Left renal cortex interstitium (tissue), 4 donors: Measurements from ENCODE around the gene PHLPP1. TPM values are rescaled to one million over a fixed set of nuclear protein-coding genes. Genes with fewer than 3 reads are reported as not detected.
A peak's percentile ranks its signal among the peaks of the same experiment; 100 is the strongest.
"Not testable (repeated sequence)": the region's sequence is repeated elsewhere in the genome, so short reads cannot be mapped to it uniquely, and the experiment has no call there.

ENCODE experiments used
- DNase-seq, 4 donors: peaks; one replicate each; pipeline ENCODE4 v3.0.0-alpha.2; 2013; ENCODE audit warnings: low read depth in 4 of 4, low spot score in 2 of 4, missing footprints in 1 of 4
- polyA plus RNA-seq, 4 donors: library from polyadenylated mRNA; unstranded; fragments of 120-200 nt; gene quantifications; one replicate each; pipeline ENCODE4 v1.2.1, GENCODE V29; 2013; ENCODE audit not compliant: insufficient read length in 4 of 4

PHLPP1 gene
- polyA plus RNA-seq, 4 donors: 15.5 to 19.9 (median 16.6) TPM

DNA sequence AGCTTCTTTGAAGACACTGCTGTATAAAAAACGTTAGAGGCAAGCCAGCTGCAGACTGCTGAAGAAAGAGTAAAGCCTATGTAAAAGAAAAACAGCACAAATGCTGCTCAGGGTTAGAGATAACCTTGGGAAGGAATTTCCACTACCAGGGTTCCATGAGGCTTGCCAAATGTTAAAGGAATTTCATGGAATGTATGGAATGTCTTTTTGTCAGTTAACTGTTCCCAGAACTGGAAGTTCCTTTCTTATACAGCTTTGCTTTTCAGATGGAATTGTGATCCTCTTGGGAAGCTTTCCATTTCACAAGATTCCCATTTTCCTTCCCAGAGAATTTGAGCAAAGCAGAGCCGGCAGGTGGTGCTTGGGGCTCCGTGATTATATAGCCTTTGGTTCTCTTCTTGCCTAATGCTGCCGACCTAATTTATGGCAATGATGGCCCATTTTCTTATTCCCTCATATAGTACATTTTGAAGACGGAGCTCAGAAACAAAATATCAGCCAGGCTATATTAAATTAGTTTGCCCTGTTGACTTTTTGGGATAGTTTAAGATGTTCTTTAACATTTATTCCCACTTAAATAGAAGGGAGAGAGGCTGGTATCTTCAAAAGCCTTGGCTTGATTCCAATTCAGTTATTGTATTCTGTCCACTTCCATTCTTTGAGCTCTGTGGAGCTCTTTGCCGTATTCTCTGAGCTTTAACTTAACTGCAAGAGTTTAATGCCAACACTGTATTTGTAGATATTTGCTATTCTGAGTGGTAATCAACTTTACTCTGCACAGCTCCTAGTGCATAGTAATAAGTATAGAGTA, 162.3 kb downstream of the PHLPP1 start:
- peak in 1 of 4 donors; percentile 32 for DNase-seq

DNA sequence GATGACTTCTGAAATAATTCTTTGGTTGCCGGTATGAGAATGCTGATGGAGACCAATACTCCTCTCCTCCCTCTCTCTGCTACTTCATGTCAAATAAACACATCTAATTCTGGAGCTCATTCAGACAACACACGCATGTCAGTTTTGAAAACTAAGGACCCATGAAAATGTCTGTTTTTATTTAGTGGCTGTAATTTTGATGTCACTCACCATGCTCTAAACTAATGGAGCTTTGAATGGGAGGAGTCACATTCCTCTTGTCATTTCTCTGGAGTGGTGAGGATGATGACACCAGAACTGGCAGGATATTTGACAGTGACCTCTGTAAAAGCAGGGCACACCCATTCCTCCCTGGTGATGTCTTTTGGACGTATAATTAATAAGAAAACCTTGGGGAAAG, 163.0 kb downstream of the PHLPP1 start:
- DNase-seq: no peak

DNA sequence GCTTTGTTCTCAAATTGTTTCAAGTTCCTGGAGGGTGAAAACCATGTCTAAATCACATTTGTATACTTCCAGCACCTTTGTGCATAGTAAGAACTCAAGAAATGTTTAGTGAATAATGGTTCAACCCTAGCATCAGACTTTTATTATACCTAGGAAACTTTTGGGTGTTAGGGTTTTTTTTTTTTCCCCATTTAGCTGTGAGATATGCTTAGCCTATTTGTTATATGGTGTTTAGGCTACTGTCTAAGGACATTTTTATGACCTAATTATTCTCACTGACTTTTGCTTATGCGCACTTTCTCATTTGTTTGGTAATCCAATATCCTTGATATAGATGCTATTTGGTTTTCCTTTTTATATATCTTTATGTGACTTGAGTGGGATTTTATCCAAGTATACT, 164.7 kb downstream of the PHLPP1 start:
- no peak for DNase-seq

DNA sequence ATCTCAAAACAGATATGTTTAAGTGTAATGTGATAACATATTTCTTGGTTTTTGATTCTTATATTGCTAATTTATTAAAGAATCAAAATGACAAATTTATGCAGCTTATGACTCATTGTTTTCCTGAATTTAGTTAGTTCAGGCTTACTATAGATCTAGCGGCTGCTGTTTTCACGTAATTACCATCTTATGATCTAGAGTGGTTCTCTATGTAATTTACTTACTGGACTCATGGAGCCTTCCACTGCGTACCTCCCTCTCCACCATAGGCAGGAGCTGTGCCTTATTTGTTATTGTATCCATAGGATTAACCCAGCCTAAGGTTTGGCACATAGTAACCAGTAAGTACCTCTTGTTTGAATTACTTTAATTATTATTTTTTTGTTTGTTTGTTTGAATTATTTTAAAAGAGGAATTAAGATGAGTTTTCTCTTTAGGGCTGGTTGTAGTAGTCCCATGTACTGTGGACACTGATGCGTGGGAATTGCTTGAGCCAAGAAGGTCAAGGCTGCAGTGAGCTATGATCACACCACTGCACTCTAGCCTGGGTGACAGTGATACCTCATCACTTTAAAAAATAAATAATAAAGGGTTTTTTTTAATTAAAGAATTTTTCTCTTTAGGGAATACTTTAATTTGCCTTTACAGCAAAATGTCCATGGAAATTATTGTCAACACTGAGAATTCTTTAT, 165.5 kb downstream of the PHLPP1 start:
- DNase-seq: no peak

DNA sequence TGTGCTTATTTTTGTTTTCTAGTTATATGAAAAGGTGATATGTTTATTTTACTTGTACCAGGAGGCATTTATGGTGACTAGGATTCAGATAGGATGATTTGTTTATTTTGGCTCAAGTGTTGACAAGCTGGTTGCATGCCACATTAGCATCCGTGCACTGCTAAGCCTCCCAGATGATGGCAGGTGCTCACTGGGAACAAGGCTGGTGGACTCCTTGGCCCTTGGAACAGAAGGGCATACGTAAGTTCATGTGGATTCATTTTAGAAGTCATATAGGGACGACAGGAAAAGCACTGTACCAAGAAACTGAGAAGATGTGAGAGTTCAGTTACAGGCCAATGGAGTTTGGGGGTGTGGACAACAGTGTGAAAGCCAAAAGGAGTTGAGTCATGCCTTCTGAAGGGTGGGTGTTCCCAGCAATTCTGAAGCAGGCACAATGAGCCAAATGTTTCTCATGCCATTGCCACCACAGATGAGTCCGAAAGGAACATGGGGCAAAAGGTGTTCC, 166.2 kb downstream of the PHLPP1 start:
- no peak for DNase-seq

DNA sequence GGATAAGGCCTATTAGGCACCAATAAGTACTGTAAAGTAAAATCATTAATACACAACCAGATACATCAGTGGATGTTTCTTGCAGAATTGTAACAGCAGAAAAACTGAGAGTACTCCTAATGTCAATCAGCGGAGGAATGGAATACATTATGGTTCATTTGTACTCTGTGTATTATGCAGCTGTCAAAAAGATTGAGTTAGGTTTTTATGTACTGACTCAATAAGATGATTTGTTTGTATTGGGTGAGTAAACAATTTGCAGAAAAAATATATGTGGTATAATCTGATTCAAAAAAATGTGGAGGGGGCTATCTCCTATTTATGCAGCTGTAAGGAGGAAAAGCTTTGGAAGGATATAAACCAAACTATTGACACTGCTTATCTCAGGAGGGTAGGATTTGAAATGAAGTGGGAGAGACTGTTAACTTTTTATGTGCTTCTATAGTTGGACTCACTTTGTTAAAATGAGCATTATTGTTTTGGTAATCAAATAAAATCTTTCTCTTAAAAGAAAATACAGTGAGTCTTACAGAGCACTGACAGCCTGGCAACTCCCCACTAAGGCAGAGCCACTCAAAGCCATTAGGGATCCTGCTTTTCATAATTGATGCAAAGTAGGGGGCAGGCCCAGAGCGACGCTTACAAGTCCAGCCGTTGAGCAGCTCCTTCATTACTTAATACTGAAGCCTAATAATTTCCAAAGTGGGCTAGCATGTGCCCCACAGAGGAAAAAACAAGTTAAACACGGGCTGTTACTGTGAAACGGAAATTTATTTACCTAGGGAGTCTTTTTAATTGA, 168.8 kb downstream of the PHLPP1 start:
- DNase-seq: no peak

DNA sequence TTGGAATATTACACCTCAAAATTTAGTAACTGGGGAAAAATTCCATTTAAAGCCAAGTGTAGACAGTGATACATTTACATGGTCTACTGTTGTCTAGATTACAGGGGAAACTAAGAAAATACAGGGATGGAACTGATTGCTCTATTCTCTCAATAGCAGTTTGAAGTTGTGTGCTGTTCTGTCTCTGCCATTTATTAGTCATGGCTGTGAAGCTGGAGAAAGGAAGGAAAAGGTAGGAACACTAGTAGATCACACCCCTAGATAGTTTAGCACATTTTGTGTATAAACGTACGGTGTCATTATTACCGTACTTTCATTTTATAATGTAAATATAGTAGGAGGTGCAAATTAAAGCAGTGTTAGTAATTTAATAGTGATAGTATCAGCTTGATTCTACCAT, 170.5 kb downstream of the PHLPP1 start:
- DNase-seq: no peak

DNA sequence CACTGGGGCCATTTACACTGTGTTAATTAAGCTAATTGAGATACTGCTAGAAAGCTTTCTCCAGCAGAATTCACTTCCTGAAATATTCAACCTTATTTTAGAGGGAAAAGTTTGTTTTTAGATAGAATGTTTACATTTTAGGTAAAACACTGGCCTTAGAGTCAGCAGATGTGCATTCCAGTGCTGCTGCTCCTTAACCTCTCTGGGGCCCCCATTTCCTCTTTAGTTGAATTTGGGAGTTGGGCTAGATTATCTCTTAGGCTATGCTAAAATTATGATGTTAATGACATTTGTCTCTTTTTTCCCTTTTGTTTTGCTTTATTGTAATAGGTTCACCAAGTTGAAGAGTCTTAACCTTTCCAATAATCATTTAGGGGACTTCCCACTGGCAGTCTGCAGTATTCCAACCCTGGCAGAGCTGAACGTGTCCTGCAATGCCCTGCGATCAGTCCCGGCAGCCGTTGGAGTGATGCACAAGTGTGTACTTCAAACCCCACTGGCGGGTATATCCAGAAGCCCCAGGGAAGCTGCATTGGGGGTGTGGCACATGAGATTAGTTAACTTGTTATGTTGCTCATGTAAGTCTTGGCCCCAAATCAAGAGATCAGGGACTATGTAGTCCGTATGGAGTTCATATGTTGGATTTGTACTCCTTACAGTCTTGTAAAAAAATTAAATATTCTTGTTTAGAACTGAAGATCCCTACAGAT, 179.5 kb downstream of the PHLPP1 start:
- DNase-seq: no peak

DNA sequence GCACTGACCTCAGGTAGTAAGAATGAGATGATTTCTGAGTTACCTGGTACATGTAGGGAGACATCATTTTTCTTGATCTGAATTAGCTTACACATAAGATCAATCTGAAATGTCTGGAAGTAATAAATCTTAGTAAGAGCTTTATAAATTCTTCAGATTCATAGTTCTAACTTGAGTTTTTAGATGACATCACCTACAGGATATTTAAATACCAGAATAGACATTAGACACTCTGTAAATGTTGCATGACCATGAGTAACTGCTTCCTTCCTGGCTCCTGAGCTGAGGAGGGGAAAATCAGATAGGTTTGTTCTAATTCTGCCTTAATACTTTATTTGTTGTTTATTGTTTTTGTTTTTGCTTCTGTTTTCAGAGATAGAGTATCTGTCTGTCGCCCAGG, 181.8 kb downstream of the PHLPP1 start:
- DNase-seq: no peak

DNA sequence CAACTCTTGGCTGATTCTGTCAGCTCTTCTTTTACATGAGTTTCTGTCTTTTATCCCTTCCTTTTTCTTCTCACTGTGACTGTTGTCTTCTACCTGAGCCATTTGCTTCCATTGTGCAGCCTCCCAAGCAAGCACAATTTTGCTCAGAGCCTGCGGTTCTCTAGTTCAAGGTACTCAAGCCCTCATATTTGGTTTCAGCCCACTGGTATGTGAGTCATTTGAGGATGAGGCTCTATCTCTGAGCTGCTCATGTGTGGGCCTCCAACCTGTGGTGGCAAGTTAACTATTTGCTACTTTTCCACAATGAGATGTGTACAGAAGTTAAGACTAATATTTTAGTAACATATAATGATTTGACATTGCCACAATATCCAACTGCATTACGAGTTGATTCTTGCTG, 183.0 kb downstream of the PHLPP1 start:
- DNase-seq: no peak

DNA sequence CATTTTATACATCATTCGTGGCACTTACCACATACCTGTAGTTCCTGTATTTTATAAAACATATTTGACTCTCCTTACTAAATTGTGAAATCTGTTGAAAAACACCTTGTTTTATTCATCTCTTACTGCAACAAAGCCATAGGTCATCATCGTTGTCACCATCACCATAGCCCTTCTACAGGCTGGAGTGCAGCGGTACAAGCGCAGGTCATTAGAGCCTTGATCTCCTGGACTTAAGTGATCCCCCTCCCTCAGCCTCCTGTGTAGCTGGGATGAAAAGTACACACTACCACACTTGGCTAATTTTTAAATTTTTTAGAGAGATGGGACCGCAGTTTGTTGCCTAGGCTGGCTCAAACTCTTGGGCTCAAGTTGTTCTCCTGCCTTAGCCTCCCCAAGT, 184.2 kb downstream of the PHLPP1 start:
- no peak for DNase-seq

DNA sequence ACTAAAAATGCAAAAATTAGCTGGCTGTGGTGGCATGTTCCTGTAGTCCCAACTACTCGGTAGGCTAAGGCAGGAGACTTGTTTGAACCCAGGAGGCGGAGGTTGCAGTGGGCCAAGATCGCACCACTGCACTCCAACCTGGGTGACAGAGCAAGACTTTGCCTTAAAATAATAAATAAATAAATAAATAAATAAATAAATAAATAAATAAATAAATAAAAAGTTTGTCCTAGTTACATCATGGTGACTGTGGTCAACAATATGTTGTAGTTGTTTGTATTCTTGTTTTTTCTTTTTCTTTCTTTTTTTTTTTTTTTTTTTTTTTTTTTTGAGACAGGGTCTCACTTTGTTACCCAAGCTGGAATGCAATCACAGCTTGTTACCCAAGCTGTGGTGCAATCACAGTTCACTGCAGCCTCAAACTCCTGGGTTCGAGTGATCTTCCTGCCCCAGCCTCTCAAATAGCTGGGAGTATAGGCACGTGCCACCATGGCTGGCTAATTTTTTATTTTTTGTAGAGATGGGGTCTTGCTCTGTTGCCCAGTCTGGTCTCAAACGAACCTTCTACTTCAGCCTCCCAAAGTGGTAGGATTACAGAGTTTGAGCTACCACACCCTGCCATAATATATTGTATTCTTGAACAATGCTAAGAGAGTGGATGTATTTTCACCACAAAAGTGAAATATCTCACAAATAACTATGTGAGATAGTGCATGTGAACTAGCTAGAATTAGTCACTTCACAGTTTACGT, 185.0 kb downstream of the PHLPP1 start:
- no peak for DNase-seq

DNA sequence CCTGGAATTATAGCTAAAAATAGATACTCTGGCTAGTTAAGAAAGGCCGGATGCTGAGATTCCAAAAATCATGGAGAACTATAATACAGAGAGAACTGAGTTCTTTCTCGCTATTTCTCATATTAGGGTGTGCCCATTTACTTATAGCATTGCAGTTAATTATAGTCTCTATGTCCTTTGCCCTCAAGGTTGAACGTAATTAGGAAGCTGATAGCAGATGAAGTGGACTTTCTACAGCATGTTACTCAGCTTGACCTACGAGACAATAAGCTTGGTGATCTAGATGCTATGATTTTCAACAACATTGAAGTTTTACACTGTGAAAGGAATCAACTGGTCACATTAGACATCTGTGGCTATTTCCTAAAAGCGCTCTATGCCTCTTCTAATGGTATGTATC, 187.4 kb downstream of the PHLPP1 start:
- DNase-seq: no peak

DNA sequence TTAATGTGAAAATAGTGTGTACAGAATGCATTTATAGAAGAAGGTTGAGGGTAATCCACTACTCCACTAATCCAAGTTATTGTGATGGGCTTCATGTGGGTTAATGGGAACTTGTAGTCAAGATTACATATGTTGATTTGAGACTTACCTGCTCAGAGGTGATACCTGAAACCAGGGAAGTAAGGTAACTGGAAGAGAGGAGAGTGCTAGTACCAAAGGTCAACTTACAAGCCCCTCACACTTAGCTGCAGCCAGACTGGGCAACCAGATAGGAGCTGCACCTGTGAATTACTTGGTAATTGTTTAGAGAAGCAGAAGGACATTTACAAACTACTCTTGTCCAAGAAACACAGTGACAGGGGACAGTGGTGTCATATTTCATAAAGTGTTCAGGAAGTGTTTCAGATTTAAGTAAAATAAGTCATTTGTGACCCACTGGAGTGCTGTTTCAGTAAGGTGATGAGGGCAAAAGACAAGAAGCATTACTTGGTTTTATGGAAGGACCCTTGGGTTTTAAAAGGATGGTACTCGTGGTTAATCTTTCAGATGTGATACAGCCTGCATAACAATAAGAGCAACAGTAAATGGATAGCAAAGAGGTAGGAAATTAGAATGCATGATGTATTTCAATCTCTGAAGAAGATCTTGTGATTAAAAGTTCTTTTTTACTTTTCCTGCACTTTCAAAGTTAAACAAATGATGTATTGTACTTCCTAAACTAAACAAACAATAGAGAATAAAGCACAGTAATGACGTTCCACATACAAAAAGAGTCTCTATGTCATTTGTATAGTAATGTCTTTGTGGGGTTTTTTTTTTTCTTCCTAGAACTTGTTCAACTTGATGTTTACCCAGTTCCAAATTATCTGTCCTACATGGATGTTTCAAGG, 189.3 kb downstream of the PHLPP1 start:
- no peak for DNase-seq

DNA sequence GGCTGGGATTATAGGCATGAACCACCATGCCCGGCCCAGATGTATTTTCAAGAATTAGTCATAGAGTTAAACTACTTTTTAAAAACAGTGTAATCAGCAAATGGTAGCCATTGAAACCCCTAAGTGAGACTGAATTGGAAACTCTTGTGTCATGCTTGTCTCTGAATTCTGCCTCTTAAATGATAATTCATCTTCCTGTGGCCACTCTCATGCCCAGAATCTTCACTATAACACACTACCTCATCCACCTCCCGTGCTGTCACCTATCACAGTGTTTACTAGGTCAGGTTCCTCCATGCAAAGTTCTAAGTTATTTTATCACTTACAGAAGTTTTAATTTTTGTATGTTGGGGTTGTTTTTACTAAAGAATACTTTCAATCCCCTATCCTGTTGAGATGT, 197.5 kb downstream of the PHLPP1 start:
- no peak for DNase-seq

DNA sequence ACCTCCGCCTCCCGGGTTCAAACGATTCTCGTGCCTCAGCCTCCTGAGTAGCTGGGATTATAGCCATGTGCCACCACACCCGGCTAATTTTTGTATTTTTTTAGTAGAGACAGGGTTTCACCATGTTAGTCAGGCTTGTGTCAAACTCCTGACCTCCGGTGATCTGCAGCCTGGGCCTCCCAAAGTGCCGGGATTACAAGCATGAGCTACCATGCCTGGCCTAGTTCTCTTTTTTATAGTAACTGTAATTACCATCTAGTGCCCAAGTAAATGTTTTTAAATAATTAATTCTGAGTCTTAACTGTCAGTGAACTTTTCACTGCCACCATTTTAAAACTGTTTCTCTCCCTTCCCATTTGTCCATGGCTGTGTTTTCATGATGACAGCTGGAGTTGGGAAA, 198.5 kb downstream of the PHLPP1 start:
- DNase-seq: not testable (repeated sequence)

DNA sequence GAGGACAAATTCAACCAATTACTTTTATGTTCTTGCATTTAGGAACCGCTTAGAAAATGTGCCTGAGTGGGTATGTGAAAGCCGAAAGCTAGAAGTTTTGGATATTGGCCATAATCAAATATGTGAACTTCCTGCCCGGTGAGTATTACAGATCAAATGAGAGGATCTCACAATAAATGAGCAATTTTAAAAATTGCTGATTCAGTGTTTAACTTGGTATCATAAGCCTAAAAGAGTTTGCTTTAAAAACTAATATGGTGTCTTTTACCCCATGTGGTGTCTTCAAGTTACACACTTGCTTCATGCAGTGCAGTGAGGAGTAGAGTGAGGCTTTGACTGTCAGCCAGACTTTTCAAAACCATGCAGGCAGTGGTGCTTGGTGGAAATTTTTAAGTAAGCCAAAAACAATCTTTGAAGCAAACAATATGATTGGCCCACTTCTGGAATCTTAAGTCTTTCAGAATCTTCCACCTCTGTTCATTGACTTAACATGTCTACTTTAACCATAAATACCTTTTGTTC, 199.6 kb downstream of the PHLPP1 start:
- DNase-seq: no peak

DNA sequence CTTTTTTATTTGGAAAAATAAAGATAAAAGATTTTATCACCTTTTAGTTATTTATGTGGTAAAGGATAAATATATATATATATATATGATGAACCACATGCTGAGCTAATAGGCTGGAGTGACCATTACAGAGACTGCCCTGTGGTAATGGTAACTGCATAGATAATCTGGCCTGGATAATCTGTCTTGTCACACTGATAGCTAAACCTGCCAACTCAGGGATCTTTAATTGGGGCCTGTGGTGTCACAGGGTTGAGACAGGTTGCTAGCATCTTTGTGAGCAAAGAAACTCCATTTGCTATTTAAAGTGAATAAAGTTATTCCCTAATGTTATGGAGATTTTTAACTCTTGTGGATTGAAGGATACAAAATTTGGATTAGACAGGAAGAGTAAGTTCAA, 203.0 kb downstream of the PHLPP1 start:
- no peak for DNase-seq
